GM21528 (cell line): Measurements from ENCODE around the gene ADAMTS12.
"Not testable (repeated sequence)": the region's sequence is repeated elsewhere in the genome, so short reads cannot be mapped to it uniquely, and the experiment has no call there.

ENCODE experiments used
- ATAC-seq: cut with Tn5 transposase; IDR thresholded peaks from one replicate; pipeline ENCODE4 v1.9.1; 2021; ENCODE audit warnings: mild to moderate bottlenecking, moderate library complexity; ENCODE audit not compliant: unreplicated experiment, low FRiP score

ADAMTS12 gene

GRCh38 chr5:33914844-33915243 lies 23.1 kb upstream of the ADAMTS12 start:
- ATAC-seq, result not testable (repeated sequence)

GRCh38 chr5:33906248-33906647 lies 14.5 kb upstream of the ADAMTS12 start:
- ATAC-seq, result not testable (repeated sequence)

GRCh38 chr5:33905381-33905780 lies 13.6 kb upstream of the ADAMTS12 start:
- no peak for ATAC-seq

GRCh38 chr5:33903118-33903517 lies 11.3 kb upstream of the ADAMTS12 start:
- no peak for ATAC-seq

GRCh38 chr5:33901156-33901555 lies 9.4 kb upstream of the ADAMTS12 start:
- no peak for ATAC-seq

- ATAC-seq, result no peak
Measured at GRCh38 chr5:33894566-33894965, 2.8 kb upstream of the ADAMTS12 start.

- ATAC-seq, result no peak
Measured at GRCh38 chr5:33892620-33893137, 889 bp upstream of the ADAMTS12 start.

- ATAC-seq, result no peak
Measured at GRCh38 chr5:33891446-33891787, 373 bp downstream of the ADAMTS12 start.

- no peak for ATAC-seq
Measured at GRCh38 chr5:33890131-33891032, 1.4 kb downstream of the ADAMTS12 start.

- no peak for ATAC-seq
Measured at GRCh38 chr5:33888587-33888986, 3.2 kb downstream of the ADAMTS12 start.

GRCh38 chr5:33887268-33887667 lies 4.5 kb downstream of the ADAMTS12 start:
- no peak for ATAC-seq

GRCh38 chr5:33886283-33886682 lies 5.5 kb downstream of the ADAMTS12 start:
- no peak for ATAC-seq

GRCh38 chr5:33885679-33886078 lies 6.1 kb downstream of the ADAMTS12 start:
- ATAC-seq, result no peak

- no peak for ATAC-seq
Measured at GRCh38 chr5:33883482-33883881, 8.3 kb downstream of the ADAMTS12 start.

- ATAC-seq, result no peak
Measured at GRCh38 chr5:33880319-33880718, 11.5 kb downstream of the ADAMTS12 start.

- ATAC-seq, result no peak
Measured at GRCh38 chr5:33877449-33877848, 14.3 kb downstream of the ADAMTS12 start.

- ATAC-seq, result no peak
Measured at GRCh38 chr5:33867241-33867640, 24.5 kb downstream of the ADAMTS12 start.

- not testable (repeated sequence) for ATAC-seq
Measured at GRCh38 chr5:33859177-33859576, 32.6 kb downstream of the ADAMTS12 start.

- ATAC-seq, result peak; percentile 65
Measured at GRCh38 chr5:33857037-33857436, 34.8 kb downstream of the ADAMTS12 start.

GRCh38 chr5:33855396-33855795 lies 36.4 kb downstream of the ADAMTS12 start:
- no peak for ATAC-seq

GRCh38 chr5:33854733-33855151 lies 37.0 kb downstream of the ADAMTS12 start:
- ATAC-seq, result no peak

GRCh38 chr5:33852837-33853236 lies 39.0 kb downstream of the ADAMTS12 start:
- ATAC-seq, result no peak
